ENCODE data around the gene RNF14. TPM values are rescaled to one million over a fixed set of nuclear protein-coding genes. Genes with fewer than 3 reads are reported as not detected.
"Not testable (repeated sequence)": the region's sequence is repeated elsewhere in the genome, so short reads cannot be mapped to it uniquely, and the experiment has no call there.

The RNF14 gene
- total RNA-seq, 1 donor from 2014 or later, result 30.3 TPM

GRCh38 chr5:142015781-142016533 lies 47.1 kb downstream of the RNF14 start:
- ATAC-seq, result peak; percentile 17

- no peak for ATAC-seq
These were observed 47.7 kb downstream of the RNF14 start for GRCh38 chr5:142016556-142016955.

GRCh38 chr5:142017832-142018427 lies 49.0 kb downstream of the RNF14 start:
- ATAC-seq, result peak; percentile 31

DNA sequence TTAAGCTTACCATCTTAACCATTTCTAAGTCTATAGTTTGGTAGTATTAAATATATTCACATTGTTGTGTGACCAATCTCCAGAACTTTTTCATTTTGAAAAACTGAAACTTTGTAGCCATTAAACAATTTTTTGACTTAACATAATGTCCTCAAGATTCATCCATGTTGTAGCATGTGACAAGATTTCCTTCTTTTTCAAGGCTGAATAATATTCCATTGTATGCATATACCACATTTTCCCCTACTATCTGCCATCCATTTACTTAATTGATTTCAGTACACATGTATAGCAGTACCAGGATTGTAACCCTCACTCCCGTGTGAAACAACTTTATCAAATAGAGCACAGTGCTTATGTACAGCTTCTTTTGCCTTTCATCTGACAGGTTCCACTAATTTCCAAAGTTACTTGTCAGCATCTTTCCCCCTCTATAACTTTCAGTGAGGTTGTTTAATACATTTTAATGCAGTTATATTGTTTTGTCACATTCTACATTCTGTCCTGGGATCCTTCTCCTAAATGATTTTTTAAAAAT lies 51.3 kb downstream of the RNF14 start:
- ATAC-seq, result no peak

- no peak for ATAC-seq
These were observed 54.9 kb downstream of the RNF14 start for GRCh38 chr5:142023836-142024235.

GRCh38 chr5:142024771-142025304 lies 55.9 kb downstream of the RNF14 start:
- ATAC-seq, result peak; percentile 95

DNA sequence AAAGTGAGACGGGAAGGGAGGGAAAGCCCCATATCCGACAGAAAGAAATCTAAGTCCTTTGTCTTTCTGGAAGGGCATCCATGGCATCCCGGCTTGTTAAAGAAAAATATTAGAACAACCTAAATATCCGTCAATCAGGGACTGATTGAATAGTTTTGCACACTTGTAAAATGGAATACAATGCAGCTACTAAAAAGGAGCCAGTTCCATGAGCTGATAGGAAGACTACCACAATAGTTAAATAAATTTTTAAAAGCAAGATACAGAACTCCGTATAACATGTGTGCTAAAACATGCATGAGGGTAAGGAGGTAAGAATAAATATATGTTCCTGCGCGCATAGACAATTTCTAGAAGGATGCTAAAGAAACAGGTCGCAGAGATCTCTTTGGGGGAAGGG lies 56.7 kb downstream of the RNF14 start:
- ATAC-seq, result no peak

DNA sequence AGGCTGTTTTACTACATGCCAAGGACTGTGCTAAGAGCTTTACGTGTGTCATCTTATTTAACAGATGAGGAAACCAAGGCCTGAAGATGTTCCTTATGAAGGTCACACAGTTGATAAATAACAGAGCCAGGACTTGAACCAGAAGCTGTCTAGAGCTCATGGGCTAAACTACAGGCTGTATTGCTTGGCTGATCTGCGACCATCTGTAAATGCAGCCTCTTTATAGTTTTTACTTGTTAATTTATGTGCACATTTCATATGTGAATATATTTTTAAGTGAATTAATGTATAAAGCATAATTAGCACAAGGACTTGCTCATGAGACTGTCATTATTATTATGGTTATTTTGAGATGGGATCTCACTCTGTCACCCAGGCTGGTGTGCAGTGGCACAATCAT lies 63.2 kb downstream of the RNF14 start:
- ATAC-seq, result no peak

DNA sequence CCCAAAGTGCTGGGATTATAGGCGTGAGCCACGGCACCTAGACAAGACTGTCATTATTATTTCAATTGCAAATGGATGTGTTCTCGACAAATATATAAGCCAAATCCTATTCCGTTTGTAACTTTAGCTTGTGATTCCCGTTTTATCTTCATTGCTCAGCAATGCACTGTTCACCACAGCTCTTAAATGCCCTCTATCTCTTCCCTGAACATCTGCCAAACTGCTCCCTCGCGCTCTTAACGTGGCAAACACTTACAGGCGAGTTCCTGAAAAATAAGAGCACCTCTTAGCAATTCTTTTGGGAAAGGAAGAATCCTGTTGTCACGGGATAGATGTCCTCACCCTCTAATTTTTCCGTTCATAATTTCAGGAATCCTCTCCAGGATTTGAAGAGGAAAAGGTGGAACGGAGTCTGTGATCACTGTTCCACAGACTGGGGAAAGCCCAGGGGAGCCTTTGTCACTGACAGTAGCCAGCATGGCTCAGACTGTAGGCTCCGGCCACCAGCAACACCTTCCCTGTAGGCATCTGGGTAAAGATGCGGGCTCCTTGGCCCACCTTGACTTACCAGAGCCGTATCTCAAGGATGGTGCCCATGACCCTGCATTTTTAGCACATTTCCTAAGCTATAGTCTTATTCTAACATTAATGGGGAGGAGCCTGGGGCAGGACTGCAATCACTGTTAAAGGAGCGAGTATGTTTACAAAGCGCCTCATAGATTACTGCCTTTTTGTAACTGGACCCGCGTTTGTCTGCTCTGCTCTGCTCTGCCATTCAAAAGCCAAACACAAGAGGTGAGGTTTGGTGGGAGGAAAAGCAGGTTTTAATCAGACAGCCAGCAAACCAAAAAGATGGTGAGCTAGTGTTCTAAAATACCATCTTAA lies 64.1 kb downstream of the RNF14 start:
- ATAC-seq, result no peak

- ATAC-seq, result not testable (repeated sequence)
These were observed 65.0 kb downstream of the RNF14 start for GRCh38 chr5:142033632-142034567.

GRCh38 chr5:142034994-142035393 lies 66.1 kb downstream of the RNF14 start:
- ATAC-seq, result no peak

DNA sequence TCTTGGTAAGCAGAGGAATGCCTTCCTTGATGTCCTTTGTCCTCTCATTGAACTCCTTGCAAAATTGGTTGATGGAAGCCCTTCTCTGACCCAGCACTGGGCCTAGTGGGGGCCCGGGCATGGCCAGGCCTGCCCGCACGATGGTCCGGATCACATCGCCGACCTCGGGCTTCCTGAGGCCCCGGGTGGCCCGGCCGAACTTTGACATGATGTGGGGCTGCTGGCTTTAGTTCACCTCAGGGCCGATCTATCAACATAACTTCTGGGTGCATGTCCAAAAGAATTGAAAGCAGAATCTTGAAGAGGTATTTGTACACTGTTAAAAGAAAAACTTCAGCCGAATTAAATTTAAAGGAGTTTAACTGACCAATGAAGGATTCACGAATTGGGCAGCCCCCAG lies 68.0 kb downstream of the RNF14 start:
- ATAC-seq, result no peak

DNA sequence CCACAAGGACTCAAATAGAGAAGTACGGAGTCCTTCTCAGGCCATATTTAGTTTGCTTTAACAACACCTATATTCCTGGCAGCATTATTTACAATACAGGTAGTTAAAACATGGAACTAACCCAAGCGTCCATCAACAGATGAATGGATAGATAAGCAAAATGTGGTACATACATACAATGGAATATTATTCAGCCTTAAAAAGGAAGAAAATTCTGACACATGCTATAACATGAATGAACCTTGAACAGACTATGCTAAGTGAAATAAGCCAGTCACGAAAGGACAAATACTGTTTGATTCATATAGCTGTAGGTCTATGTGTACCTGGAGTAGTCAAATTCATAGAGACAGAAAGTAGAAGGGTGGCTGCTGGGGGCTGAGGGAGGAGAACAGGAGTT lies 68.7 kb downstream of the RNF14 start:
- not testable (repeated sequence) for ATAC-seq

DNA sequence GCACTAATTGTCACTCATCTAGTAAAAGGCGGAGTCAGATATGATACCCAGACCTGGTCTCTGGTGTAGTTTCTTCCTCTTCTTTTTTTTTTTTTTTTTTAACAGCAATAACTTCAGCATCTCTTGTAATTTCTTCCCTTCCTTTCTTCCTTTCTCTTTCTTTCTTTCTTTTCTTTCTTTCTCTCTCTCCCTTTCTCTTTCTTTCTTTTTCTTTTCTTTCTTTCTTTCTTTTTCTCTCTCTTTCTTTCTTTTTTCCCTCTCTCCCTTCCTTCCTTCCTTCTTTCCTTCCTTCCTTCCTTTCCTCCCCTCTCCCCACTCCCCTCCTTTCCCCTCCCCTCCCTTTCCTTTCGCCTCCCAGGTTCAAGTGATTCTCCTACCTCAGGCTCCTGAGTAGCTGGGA lies 69.8 kb downstream of the RNF14 start:
- no peak for ATAC-seq

Other genes with a start within 250 kb of the RNF14 start
- gene PCDH1, start 90.7 kb upstream of the RNF14 start, total RNA-seq, result 62.7 TPM
- 33.5 TPM for gene DELE1, start 45.2 kb upstream of the RNF14 start, total RNA-seq
- 0.40 TPM for gene PCDH12, start 10.9 kb upstream of the RNF14 start, total RNA-seq
- 12.9 TPM for gene GNPDA1, start 43.9 kb downstream of the RNF14 start, total RNA-seq
- gene NDFIP1, start 139.7 kb downstream of the RNF14 start, total RNA-seq, result 30.7 TPM

Data from esophagus mucosa (tissue), 1 donor.